H1 (cell line): Measurements from ENCODE around the gene VSTM2L. TPM values are rescaled to one million over a fixed set of nuclear protein-coding genes. Genes with fewer than 3 reads are reported as not detected.

Experiments used
- CTCF ChIA-PET: fragments of 300-600 bp; sonication (Branson Sonifier 250); formaldehyde crosslinking; loops from one replicate; lab custom pipeline; 2021; ENCODE audit not compliant: partially characterized antibody; lab: Charles Lee
- POLR2A ChIA-PET: fragments of 300-600 bp; sonication (Branson Sonifier 250); formaldehyde crosslinking; loops from one replicate; lab custom pipeline; 2021; ENCODE audit warnings: inconsistent platforms; ENCODE audit not compliant: partially characterized antibody; lab: Charles Lee
- DNase-seq, 2 experiments: peaks; one replicate each; pipeline versions ENCODE4 v3.0.0 to v3.0.0-alpha.2; 2010 to 2022; ENCODE audit warnings: low spot score in 2 of 2, low read depth in 1 of 2, mixed read lengths in 1 of 2
- FAIRE-seq: peaks from 2 replicates; lab custom pipeline; 2011; peaks lifted over from hg19 to GRCh38; lab: Jason Lieb, UNC
- H2AFZ ChIP-seq: 2 replicates; pipeline ENCODE4 v1.8.1; 2012; ENCODE audit warnings: low read length, inconsistent platforms
- H2AK5ac ChIP-seq: 2 replicates; pipeline ENCODE4 v1.6.1; 2013; ENCODE audit warnings: low read depth, low read length
- H2BK120ac ChIP-seq: replicated peaks from 2 replicates; pipeline ENCODE3; 2013; ENCODE audit warnings: low read depth, low read length, inconsistent platforms
- H2BK12ac ChIP-seq: 2 replicates; pipeline ENCODE4 v1.6.1; 2013; ENCODE audit warnings: low read depth, low read length
- H2BK15ac ChIP-seq: 2 replicates; pipeline ENCODE4 v1.6.1; 2013; ENCODE audit warnings: low read length
- H2BK20ac ChIP-seq: 2 replicates; pipeline ENCODE4 v1.6.1; 2013; ENCODE audit warnings: low read length
- H2BK5ac ChIP-seq: 2 replicates; pipeline ENCODE4 v1.6.1; 2013; ENCODE audit warnings: low read depth, low read length
- H3K14ac ChIP-seq: 2 replicates; pipeline ENCODE4 v1.6.1; 2013; ENCODE audit warnings: inconsistent platforms; ENCODE audit not compliant: insufficient read length
- H3K18ac ChIP-seq: 2 replicates; pipeline ENCODE4 v1.6.1; 2013; ENCODE audit warnings: low read length; ENCODE audit errors: extremely low read depth
- H3K23ac ChIP-seq: 2 replicates; pipeline ENCODE4 v1.6.1; 2013; ENCODE audit warnings: inconsistent platforms; ENCODE audit not compliant: insufficient read length
- H3K23me2 ChIP-seq: 2 replicates; pipeline ENCODE4 v1.6.1; 2013; ENCODE audit warnings: low read depth, low read length
- H3K27ac ChIP-seq: 2 replicates; pipeline ENCODE4 v1.6.1; 2011; ENCODE audit warnings: low read depth, low read length, inconsistent platforms
- H3K27me3 ChIP-seq, 4 experiments: replicated peaks in 1 of 4; 1 replicate in 1 of 4; 2 replicates in 3 of 4; pipeline versions ENCODE4 v1.6.1 to v1.8.1; 2011 to 2013; ENCODE audit warnings: low read length in 3 of 4, mild to moderate bottlenecking in 3 of 4, inconsistent platforms in 2 of 4, mixed read lengths in 2 of 4, moderate library complexity in 1 of 4; ENCODE audit not compliant: control insufficient read depth in 3 of 4, insufficient read depth in 3 of 4; ENCODE audit errors: extremely low read depth in 1 of 4
- H3K36me3 ChIP-seq, 4 experiments: 2 replicates each; pipeline versions ENCODE4 v1.6.1 to v1.8.1; 2011 to 2013; ENCODE audit warnings: mild to moderate bottlenecking in 4 of 4, low read length in 3 of 4, moderate library complexity in 2 of 4, control low read depth in 1 of 4, inconsistent platforms in 1 of 4; ENCODE audit not compliant: insufficient read depth in 4 of 4, control insufficient read depth in 2 of 4
- H3K4ac ChIP-seq: replicated peaks from 2 replicates; pipeline ENCODE3; 2013; ENCODE audit warnings: low read length, low read depth, mixed read lengths, inconsistent platforms; ENCODE audit not compliant: insufficient read length
- H3K4me1 ChIP-seq, 4 experiments: replicated peaks in 1 of 4; 1 replicate in 1 of 4; 2 replicates in 3 of 4; pipeline versions ENCODE4 v1.6.1 to v1.8.1; 2011 to 2013; ENCODE audit warnings: low read length in 3 of 4, inconsistent platforms in 2 of 4, mixed read lengths in 1 of 4; ENCODE audit not compliant: insufficient read depth in 4 of 4, control insufficient read depth in 3 of 4
- H3K4me2 ChIP-seq, 2 experiments: 2 replicates each; pipeline versions ENCODE4 v1.6.1 to v1.8.1; 2011 to 2013; ENCODE audit warnings: low read depth in 2 of 2, low read length in 2 of 2, control low read depth in 1 of 2, inconsistent platforms in 1 of 2, mild to moderate bottlenecking in 1 of 2; ENCODE audit not compliant: insufficient read depth in 1 of 2
- H3K4me3 ChIP-seq, 4 experiments: fragments of 200-600, 300-600 bp in 1 of 4; sonication (generic), shearing (Covaris generic), sonication (Bioruptor Twin) in 1 of 4; 2 replicates each; pipeline versions ENCODE4 v1.5.1 to v1.8.1; 2011 to 2016; ENCODE audit warnings: low read length in 4 of 4, low read depth in 3 of 4, control low read depth in 2 of 4, inconsistent platforms in 2 of 4, mild to moderate bottlenecking in 2 of 4, mixed read lengths in 1 of 4, moderate library complexity in 1 of 4; ENCODE audit not compliant: insufficient read depth in 2 of 4; ENCODE audit errors: extremely low read depth in 1 of 4
- H3K56ac ChIP-seq: replicated peaks from 2 replicates; pipeline ENCODE3; 2013; ENCODE audit warnings: low read depth, mild to moderate bottlenecking, mixed read lengths, low read length, inconsistent platforms; ENCODE audit not compliant: insufficient read length
- H3K79me1 ChIP-seq: 2 replicates; pipeline ENCODE4 v1.6.1; 2013; ENCODE audit warnings: low read depth, low read length, control low read depth
- H3K79me2 ChIP-seq, 2 experiments: 2 replicates each; pipeline versions ENCODE4 v1.6.1 to v1.8.1; 2012 to 2013; ENCODE audit warnings: low read length in 2 of 2, mild to moderate bottlenecking in 2 of 2, inconsistent platforms in 1 of 2; ENCODE audit not compliant: insufficient read depth in 2 of 2, control insufficient read depth in 1 of 2
- H3K9ac ChIP-seq, 4 experiments: replicated peaks in 1 of 4; 1 replicate in 1 of 4; 2 replicates in 3 of 4; pipeline versions ENCODE4 v1.6.1 to v1.8.1; 2011 to 2013; ENCODE audit warnings: low read depth in 3 of 4, low read length in 3 of 4, control low read depth in 2 of 4, mild to moderate bottlenecking in 2 of 4, moderate library complexity in 2 of 4, inconsistent platforms in 1 of 4; ENCODE audit errors: extremely low read depth in 1 of 4
- H3K9me3 ChIP-seq, 2 experiments: 2 replicates each; pipeline versions ENCODE4 v1.6.1 to v1.8.1; 2012 to 2013; ENCODE audit warnings: mild to moderate bottlenecking in 2 of 2, moderate library complexity in 2 of 2, control low read depth in 1 of 2, inconsistent platforms in 1 of 2, low read depth in 1 of 2, low read length in 1 of 2, mixed read lengths in 1 of 2; ENCODE audit not compliant: insufficient read depth in 2 of 2
- H4K20me1 ChIP-seq, 2 experiments: replicated peaks in 1 of 2; 2 replicates each; pipeline versions ENCODE3 to v1.8.1; 2011 to 2013; ENCODE audit warnings: inconsistent platforms in 2 of 2, low read length in 2 of 2, mild to moderate bottlenecking in 1 of 2; ENCODE audit not compliant: insufficient read depth in 2 of 2, control insufficient read depth in 1 of 2
- H4K5ac ChIP-seq: 2 replicates; pipeline ENCODE4 v1.6.1; 2013; ENCODE audit warnings: low read length, low read depth, mixed read lengths, inconsistent platforms; ENCODE audit not compliant: insufficient read length
- H4K8ac ChIP-seq: 2 replicates; pipeline ENCODE4 v1.8.0; 2013; ENCODE audit warnings: mild to moderate bottlenecking, moderate library complexity, low read length, inconsistent platforms; ENCODE audit not compliant: insufficient read depth; ENCODE audit errors: extremely low read depth
- H4K91ac ChIP-seq: replicated peaks from 2 replicates; pipeline ENCODE3; 2013; ENCODE audit warnings: low read length, mixed read lengths, inconsistent platforms; ENCODE audit not compliant: insufficient read length
- CREB1 ChIP-seq: IDR thresholded peaks from 2 replicates; pipeline ENCODE4 v1.6.1; 2012; ENCODE audit warnings: inconsistent platforms
- KDM4A ChIP-seq: IDR thresholded peaks from one replicate; pipeline ENCODE4 v1.7.1; 2012; ENCODE audit warnings: low read depth, mild to moderate bottlenecking, moderate library complexity, low read length, inconsistent platforms; ENCODE audit not compliant: severe bottlenecking
- SP1 ChIP-seq: IDR thresholded peaks from 2 replicates; pipeline ENCODE4 v1.6.1; 2011; ENCODE audit warnings: low read depth, low read length
- SRF ChIP-seq: IDR thresholded peaks from 2 replicates; pipeline ENCODE4 v1.6.1; 2011; ENCODE audit warnings: mild to moderate bottlenecking, low read depth, low read length, moderate library complexity
- TAF1 ChIP-seq: IDR thresholded peaks from 2 replicates; pipeline ENCODE4 v1.6.1; 2011; ENCODE audit warnings: mild to moderate bottlenecking, low read depth, low read length
- TAF7 ChIP-seq: optimal IDR thresholded peaks from 2 replicates; pipeline ENCODE3; 2011; ENCODE audit warnings: low read depth, mild to moderate bottlenecking, inconsistent platforms, low read length, moderate library complexity, borderline replicate concordance
- WGBS, 2 experiments: shearing (Covaris generic) in 1 of 2; methylation state at CpG; one replicate each; pipeline versions ENCODE4 v1.1.6 to v1.1.7; 2013 to 2015; ENCODE audit warnings: low lambda C conversion rate in 2 of 2, mixed read lengths in 2 of 2, inconsistent platforms in 1 of 2, low coverage in 1 of 2, missing lambda C conversion rate in 1 of 2; ENCODE audit not compliant: insufficient replicate concordance in 2 of 2, insufficient coverage in 1 of 2, insufficient read length in 1 of 2; ENCODE audit errors: extremely low coverage in 1 of 2, missing lambda C conversion rate in 1 of 2; 5-methylcytosine and 5-hydroxymethylcytosine counted together
- polyA plus RNA-seq, 7 experiments: library from polyadenylated mRNA; depleted of rRNA in 3 of 7; stranded (reverse) in 5 of 7; unstranded in 2 of 7; fragments of >200 nt in 5 of 7; fragments of 200-250 nt in 2 of 7; gene quantifications; 1 replicate in 5 of 7; 2 replicates in 1 of 7; 4 replicates in 1 of 7; pipeline versions ENCODE4 v1.2.1 to v1.2.3, GENCODE V29; 2011 to 2013; ENCODE audit warnings: missing spikeins in 2 of 7, mixed read lengths in 2 of 7
- total RNA-seq: library from RNA; stranded (reverse); fragmentation: NEBNext Ultra II Directional; extraction: Animal tissue kit (Norgen Biotek cat#: 25700); gene quantifications from 2 replicates; pipeline ENCODE4 v1.2.1, GENCODE V29; 2021

The VSTM2L gene
- total and polyA plus RNA-seq, 2 of the 8 experiments (the other 6 are each of a cell fraction or from before 2014, with no cell fraction given), result 1.3 to 3.2 TPM

DNA sequence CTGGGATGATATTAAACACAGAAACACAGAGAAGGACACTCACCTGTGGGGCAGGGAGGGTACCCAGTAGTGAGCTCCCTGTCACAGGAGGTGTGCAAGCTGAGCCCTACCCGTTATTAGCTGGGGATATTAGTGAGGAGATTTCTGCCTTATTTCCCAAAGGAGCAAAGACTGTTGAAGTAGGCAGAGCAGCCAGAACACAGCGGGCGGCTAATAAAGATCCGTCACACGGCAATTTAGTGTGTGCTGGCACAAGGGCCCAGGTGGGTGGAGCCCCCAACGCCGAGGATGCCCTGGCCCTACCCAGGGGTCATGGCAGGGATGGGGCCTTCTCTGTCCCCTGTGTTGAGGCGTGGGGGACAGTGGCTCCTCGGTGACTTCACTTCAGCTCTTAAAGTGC is 8.3 kb downstream of the VSTM2L start:
- Histone ChIP-seq H3K79me2 (no peaks in the 10 kb centered on the region), H2BK15ac (no peak overlapping the region), H4K8ac (no peak overlapping the region), H3K27ac (no peak overlapping the region), H3K36me3 (no peaks in the 10 kb centered on the region), H2AK5ac (peak overlapping the region; percentile 66; the same call in 1 of the 2 replicates), H3K23ac (no peak overlapping the region), H2AFZ (no peak overlapping the region), H3K56ac (no peak overlapping the region), H3K18ac (no peak overlapping the region), H3K79me1 (no peaks in the 10 kb centered on the region), H4K20me1 (peaks cover 0 to 5% of the 10 kb centered on the region in 2 experiments), H3K4me2 (no peak overlapping the region), H2BK12ac (no peak overlapping the region), H3K27me3 (no peaks in the 10 kb centered on the region; a peak in 2 of 7 replicates), H2BK5ac (no peak overlapping the region), H3K4me3 (no peak overlapping the region), H2BK120ac (no peak overlapping the region), H3K4me1 (peaks cover 14 to 42% (median 27%) of the 10 kb centered on the region in 4 experiments), H3K9ac (no peak overlapping the region), H3K23me2 (peaks cover 17% of the 10 kb centered on the region; the same call in 1 of the 2 replicates), H4K5ac (no peak overlapping the region), H3K9me3 (no peaks in the 10 kb centered on the region), H4K91ac (no peak overlapping the region), H3K4ac (no peak overlapping the region), H3K14ac (no peak overlapping the region), H2BK20ac (no peak overlapping the region)
- no peak for FAIRE-seq
- ChIA-PET CTCF (interaction anchor here (0.6 to 2.1 kb wide), 7 partner anchors 8 to 147 kb away, joined by 3 to 7 read pairs (median 3); partner anchors contain the start of gene VSTM2L), POLR2A (interaction anchor here (1.2 to 1.3 kb wide), 3 partner anchors 12 to 73 kb away, joined by 3 to 4 read pairs (median 3); no protein-coding TSS in a partner anchor)
- TF ChIP-seq KDM4A (no peak), SP1 (no peak), TAF7 (no peak), TAF1 (no peak), CREB1 (no peak), SRF (no peak)
- DNase-seq, result no peak
- 85% methylated on average over 9 of the region's 9 CpGs; no CpG with 5 or more reads in 1 of the 2 experiments for WGBS, 2 experiments
